GM18858 (cell line): ENCODE measurements around the gene SELPLG.
"Not testable (repeated sequence)": the region's sequence is repeated elsewhere in the genome, so short reads cannot be mapped to it uniquely, and the experiment has no call there.

ENCODE experiments used
- ATAC-seq: cut with Tn5 transposase; IDR thresholded peaks from one replicate; pipeline ENCODE4 v1.9.1; 2021; ENCODE audit not compliant: unreplicated experiment

SELPLG gene

DNA sequence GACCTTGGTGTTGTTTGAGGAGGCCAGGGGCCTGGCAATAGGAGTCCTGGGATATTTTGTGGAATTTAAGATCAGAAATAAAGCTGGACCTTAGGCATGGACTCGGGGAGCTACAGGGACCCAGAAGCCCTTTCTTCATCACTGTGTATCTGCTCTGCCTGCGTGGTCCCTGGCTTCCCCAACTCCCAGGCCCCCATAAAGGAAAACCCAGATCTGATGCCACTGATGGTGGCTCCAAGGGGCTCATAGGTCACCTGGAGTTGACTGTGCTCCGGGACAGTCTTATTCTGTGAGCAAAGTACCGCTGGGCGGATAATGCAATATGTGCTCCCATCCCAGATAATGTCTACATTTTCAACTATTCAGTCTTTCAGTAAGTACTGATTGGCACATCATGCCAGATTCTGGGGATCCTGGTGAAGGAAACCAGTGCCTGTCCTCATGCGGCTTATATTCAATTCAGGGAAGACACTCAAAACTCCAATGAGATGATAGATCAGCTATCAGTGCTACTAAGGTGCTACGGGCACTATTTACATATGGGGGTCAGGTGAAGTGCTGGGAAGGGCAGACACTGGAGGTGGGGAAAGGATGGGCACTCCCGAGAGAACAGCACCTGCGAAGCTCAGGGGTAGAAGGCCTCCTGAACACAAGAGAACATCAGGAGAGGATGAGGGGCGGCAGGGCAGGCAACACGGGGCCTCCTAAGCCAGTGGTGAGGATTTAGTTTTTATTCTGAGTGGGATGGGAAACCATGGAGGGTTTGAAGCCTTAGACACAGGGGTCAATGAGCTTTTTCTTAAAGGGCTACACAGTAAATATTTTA is 5.5 kb upstream of the SELPLG start:
- no peak for ATAC-seq

DNA sequence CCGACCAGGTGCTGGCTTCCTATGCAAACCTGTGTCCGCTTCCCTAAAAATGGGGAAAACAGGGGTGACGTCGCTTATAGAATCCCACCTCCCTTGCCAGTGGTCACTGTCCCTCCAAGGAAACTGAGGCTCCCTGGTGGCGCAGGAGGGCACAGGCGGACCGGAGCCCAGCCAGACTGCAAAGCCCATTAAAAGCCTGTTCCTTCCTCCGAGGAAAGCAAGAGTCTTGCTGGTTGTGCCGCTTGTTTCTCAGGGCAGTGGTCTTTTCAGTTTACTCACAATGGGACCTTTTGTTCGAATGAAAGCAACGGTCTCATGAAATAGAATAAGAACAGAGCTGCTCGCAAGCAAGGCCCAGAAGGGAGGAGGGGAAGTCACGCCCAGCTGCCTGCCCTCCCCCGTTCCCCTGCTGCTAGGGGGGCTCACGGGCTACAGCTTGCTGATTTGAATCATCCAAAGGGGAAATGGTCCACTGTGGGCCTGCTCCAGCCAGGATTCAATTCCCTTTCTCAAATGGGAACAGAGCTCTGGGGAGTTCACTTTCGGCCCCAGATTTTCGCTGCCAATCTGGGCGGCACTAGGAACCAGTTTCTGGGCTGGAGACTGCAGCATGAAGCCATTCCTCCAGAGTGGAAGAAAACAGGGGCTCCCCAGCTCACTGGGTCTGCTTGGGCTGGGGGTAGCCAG is 4.6 kb upstream of the SELPLG start:
- no peak for ATAC-seq

DNA sequence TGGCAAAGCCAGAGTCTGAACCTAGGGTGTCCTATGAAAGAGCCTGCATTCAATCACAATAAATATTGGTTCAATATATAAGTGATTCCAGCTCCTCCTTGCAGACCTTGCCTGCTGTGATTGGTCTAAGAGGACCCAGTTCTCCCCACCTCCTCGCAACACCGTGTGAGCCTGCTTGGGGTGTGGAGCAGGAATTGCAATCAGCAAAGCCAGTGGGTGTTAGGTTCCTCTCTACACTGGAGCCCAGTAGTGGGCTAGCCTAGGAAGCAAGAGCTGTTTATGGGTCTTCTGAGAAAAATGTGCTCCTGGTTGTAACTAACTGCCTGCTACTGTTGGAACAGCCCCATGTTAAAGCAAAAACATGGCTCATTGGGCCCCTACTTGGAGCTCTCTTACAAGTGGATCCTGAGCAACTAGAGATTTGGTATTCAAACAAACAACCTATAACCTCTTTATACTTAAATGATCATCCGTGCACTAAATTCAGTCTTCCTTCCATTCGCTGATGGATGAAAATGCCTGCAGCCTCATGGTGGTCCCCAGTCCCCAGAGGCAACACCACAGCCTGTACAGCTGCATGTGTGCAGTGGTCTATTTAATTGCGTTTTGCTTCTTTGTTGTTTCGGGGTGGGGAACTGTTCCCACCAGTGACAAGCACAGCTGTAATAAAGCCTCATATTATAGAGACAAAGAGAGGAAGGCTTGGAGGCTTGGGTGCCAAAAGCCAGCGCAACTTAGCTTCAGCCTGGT is 3.7 kb upstream of the SELPLG start:
- ATAC-seq = no peak

DNA sequence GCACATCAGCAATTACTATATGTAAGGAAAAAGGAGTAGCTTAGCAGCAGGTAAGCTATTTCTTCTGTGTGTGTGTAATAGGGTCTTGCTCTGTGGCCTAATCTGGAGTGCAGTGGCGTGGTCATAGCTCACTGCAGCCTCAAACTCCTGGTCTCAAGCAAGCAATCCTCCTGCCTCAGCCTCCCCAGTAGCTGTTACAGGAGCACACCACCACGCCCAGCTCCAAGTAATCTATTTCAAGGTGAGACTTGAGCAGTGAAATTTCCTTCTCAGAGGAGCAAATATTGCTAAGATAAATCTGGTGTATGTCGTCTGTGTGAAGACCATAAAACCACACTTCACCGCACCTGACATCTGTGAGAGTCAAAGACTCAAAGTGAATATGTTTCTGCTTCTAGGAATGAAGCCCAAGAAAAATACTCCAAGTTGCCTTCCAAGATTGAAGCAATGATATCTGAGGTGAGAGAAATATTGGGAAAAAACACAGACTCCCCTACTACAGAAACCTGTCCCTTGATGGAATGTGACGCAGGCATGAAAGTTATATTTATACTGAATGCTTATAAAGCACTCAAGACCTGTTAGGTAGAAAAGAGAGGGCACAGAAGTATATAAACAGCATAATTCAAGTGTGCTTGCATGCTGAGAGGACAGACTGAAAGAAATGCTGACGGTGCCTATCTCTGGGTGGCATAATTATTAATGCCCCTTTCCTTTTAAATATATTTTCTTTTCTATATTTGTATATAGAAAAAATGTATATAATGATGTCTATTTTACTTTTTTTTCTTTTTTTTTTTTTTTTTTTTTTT is 2.5 kb upstream of the SELPLG start:
- ATAC-seq = no peak

DNA sequence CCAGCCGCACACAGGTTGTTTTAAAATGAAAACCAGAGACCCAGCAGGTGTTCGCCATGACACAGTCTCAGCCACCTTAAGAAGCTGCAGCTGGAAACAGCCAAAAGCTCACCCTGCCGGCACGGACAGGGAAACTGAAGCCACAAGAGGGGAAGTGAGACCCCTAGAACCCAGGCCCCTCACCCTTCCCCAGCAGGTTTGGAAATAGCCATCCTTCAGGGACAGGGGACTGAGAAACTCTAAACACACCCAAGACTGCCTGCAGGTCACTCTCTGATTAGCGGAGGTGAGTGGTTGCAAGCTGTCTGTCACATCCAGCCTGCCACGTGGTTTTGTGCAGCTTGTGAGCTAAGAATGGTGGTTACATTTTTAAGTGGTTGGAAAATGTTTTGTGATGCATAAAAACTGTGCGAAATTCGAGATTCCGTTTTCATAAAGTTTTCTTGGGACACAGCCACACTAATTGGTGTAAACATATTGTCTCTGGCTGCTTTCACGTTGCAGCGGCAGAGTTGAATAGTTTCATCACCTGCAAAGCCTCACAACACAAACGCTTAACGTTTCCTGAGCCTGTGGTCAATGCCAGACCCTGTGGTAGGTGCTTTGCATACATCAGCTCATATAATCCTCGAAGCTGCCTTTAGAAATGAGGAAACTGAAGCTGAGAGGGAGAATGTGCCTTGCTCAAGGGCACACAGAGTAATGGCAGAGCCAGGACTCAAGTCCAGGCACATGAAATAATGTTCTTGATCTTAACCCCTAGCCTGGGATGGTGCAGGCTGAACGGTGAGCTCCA is 1.7 kb upstream of the SELPLG start:
- ATAC-seq = peak; percentile 48

DNA sequence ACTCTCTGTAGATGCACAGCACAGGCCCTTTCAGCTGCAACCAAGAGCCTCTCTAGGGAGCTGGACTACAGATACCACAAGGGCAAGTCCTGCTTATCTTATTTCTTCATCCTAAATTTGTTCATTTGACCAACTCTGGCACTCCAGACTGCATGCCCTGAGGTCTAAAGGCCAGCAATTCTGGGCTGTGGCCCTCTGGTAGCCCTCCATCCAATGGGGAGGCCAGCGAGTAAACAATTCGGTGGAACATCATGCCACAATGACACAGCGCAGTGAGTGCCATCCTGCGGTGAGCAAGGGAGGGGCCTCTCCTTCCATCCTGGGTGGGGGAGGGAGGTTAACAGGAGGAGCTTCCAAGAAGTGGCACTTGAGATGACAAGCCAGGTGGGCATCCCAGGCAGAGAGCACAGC is 652 bp upstream of the SELPLG start:
- ATAC-seq = no peak

DNA sequence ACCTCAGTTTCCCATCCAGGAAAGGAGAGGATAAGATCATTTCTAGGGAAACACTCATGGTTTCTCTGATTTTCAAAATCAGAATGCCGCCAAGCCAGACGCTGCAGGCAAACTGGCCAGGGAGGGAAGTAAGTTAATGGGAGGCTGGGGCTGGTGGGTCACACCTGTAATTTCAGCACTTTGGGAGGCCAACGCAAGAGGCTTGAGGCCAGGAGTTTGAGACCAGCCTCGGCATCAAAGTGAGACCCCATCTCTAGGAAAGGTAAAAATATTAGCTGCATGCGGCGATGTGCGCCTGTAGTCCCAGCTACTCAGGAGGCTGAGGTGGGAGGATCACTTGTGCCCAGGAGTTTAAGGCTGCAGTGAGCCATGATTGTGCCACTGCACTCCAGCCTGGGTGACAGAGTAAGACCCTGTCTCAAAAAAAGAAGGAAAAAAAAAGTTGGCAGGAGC is 587 bp downstream of the SELPLG start:
- no peak for ATAC-seq

DNA sequence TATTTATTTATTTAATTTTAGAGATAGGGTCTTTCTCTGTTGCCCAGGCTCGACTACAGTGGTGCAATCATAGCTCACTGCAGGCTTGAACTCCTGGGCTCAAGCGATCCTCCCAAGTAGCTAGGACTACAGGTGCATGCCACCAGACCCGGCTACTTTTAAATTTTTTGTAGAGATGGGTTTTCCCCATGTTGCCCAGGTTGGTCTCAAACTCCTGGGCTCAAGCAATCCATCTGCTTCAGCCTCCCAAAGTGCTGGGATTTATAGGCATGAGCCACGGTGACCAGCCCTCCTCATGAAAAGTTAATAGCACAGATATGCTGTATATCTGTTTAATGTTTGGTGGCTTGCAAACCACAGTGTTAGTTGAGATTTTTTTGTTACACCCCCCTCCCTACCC is 2.4 kb downstream of the SELPLG start:
- ATAC-seq = not testable (repeated sequence)

DNA sequence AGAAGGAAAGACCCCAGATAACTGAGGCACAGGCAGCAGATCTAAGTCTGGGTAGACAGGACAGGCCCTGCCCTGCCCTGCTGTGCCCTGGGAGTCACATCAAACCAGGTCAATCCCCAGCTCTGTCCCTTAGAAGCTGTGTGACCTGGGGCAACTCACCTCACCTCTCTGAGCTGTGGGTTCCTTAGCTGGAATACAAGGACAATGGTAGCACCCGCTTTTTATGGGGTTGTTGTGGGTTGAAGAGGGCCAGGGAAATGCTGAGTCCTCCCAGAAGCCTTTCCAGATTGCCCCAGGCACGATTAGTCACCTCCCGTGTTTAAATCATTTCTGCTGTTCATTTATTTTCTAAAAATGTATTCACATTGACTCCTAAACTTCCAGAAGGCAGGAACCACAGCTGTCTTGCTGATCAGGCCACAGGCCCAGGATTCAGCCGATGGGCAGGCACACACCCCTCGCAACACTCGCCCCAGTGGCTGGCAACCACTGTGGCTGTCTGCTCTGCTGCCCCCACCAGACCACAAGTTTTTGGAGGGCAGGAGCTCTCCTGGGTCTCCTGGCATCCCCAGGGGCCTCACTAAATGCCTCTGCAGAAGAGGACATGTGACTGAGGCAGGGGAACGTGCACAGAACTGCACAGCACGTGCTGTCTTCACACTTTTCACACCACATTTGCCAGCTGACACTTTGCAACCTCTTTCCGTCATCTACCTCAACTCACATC is 3.0 kb downstream of the SELPLG start:
- no peak for ATAC-seq

DNA sequence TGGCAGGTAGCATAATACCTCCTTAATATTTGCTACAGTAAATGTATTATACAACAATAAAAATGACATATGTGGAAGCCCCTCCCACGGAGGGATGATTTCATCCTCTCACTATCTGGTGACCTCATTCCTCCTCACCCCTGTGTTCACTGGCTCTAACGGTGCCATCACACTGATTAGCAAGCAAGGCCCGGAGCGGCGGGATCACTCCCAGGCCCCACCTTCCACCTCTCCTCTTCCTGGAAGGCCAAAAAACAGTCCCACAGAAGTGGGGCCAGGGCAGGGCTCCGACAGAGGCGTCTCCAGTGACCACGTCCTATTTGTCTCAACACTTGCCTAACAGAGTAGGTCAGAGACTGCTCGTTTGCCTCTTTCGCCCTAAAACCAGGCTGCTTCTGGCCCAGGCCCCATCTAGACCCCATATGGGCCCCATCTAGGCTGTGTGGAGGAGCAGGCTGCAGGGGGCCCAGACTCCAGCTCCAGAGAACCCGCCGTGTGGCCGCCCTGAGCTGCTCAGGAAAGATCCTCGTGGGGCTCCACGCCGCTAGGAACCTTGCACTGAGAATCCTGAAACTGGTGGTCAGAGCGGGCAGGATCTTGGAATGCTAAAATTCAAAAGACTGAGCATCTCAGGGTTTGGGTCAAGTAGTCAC is 3.7 kb downstream of the SELPLG start:
- no peak for ATAC-seq

DNA sequence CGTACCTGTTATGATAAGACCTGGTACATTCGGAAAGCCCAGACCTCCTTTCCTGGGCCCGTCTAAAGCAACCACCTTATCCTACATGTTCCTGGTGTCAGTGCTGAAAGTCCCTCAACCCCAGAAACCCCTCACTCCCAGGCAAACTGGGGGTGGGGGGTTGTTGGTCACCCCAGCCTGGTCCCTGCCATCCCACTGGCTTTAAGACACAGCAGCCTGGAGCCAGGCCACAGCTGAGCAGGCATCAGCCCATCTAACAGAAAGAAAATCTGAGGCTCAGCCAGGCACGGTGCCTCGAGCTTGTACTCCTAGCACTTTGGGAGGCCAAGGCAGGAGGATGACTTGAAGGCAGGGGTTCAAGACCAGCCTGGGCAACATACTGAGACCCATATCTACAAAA is 4.5 kb downstream of the SELPLG start:
- ATAC-seq = no peak

DNA sequence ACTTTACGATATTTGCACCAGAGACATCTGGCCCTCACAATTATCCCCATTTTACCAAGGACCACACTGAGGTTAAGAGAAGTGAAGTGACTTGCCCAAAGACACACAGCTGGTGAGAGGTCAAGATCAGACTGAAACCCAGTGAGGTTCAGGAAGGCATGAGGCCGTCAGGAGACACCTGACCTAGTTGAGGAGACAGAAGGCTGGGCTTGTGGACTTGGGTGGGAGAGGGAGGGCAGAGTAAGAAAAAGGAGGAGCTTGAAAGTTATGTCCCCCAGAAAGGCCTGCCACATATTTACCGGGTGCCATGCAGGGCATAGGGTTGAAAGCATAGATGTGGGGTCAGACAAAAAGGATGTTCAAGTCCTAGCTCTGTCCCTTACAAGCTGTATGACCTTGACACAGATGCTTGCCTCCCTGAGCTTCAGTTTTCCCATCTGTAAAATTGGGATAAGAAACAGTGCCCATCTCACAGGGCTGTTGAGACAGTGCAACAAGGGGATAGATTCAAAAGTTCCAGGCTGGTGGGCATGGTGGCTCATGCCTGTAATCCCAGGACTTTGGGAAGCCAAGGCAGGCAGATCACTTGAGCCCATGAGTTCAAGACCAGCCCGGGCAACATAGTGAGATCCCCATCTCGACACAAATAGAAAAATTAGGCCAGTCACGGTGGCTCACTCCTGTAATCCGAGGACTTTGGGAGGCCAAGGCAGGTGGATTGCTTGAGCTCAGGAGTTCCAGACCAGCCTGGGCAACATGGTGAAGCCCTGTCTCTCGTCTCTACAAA is 6.4 kb downstream of the SELPLG start:
- no peak for ATAC-seq

DNA sequence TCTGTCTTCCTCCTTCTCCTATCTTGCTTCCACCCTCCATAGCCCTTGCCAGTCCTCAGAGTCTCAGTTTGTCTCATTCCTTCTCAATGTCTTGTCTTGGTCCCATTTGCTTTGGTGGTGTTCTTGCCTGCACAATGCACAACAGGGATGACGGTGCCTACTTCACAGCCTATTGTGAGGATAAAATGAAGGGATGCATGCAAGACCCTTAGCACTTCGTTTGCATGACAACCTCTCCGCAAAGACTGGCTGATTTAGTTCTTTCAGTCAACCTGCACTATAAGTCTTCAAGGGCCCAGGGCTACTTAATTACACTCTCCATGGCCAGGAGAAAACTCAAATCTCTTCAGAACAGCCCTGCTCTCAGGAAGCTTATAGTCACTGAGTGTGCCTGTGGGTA is 8.5 kb downstream of the SELPLG start:
- ATAC-seq = no peak

DNA sequence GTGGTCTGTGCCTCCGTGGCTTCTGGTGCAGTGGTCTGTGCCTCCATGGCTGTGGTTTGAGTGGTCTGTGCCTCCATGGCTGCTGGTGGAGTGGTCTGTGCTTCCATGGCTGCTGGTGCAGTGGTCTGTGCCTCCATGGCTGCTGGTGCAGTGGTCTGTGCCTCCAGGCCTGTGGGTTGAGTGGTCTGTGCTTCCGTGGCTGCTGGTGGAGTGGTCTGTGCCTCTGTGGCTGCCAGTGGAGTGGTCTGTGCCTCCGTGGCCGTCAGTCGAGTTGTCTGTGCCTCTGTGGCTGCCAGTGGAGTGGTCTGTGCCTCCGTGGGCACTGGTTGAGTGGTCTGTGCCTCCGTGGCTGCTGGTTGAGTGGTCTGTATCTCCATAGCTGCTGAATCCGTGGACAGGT is 10.1 kb downstream of the SELPLG start:
- ATAC-seq = no peak

DNA sequence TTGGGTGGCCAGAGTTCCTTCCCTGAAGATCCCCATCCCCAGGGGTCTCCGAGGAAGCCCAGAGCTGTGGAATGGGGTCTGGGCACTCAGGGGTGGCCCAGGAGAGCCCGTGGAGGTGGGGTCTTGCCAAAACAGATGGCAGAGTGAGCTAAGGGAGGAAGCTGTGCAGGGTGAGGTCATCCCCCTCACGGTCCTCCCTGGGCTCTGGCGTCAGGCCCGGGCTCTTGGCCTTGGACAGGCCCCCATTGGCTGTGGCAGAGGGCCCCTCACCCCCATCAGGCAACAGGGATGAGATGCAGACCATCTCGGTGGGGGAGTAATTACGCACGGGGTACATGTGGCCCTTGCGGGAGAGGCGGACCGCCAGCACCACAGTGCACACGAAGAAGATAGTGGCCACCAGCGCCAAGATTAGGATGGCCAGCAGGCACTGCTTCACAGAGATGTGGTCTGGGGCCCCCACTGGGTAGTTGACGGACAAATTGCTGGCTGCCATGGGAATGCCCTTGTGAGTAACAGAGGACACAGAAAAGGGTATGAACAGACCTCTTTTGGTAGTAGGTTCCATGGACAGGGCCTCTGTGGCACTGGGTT is 10.7 kb downstream of the SELPLG start:
- ATAC-seq = no peak

DNA sequence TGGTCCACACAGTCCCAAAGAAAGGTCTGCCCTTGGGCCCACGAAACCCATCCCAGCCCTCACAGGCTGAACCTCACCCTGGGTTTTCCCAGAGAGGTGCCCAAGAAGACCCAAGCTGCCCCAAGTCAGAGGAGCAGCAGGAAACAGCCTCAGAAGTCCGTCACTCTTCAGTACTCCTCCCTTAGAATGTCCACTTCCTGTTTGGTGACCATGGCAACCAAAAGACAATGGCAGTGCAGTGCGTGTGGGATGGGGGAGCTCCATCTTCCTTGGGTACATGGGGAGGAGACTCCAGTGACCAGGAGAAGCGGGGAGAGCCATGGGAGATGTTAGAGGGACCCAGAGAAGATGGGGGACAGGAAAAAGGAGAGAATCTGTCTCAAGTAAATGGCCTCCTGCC is 11.3 kb downstream of the SELPLG start:
- no peak for ATAC-seq

DNA sequence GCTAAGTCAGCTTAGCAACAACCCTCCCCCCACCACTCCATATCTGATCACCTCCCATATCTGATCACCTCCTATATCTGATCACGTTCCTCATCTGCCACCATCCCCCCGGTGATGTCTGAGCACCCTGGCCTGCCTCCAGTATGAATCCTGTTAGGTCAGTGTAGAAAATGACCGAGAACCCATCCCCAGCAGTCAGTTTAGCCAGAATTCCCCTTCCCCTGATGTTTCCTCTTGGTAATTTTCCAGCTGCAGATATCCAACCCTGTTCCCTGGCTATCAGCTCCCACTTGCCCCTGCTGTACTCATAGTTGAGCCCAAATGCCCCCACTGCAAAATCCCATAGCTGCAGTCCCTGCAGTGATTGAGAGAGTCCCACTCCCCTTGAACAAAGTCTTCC is 12.5 kb downstream of the SELPLG start:
- ATAC-seq = no peak
